Measurements from ENCODE around the gene DCAF5.

GRCh38 chr14:69072584-69072983 is 80.3 kb downstream of the DCAF5 start:
- TF ChIP-seq GATA2 (IDR thresholded peaks at IDR 0.05; ENCODE audit: low read depth, low read length): no peak
- TF ChIP-seq GATA3 (IDR thresholded peaks at IDR 0.05; ENCODE audit: low read depth, low read length): no peak
